ENCODE measurements around the gene APBB2.
A peak's percentile ranks its signal among the peaks of the same experiment; 100 is the strongest.
"Not testable (repeated sequence)": the region's sequence is repeated elsewhere in the genome, so short reads cannot be mapped to it uniquely, and the experiment has no call there.

APBB2 gene

GRCh38 chr4:40908297-40908696 is 306.0 kb downstream of the APBB2 start:
- no peak for DNase-seq (ENCODE audit: low read depth, low spot score)

- DNase-seq (ENCODE audit: low read depth, low spot score) = no peak
Observed at GRCh38 chr4:40905414-40905813, 308.9 kb downstream of the APBB2 start.

GRCh38 chr4:40900531-40900930 is 313.8 kb downstream of the APBB2 start:
- not testable (repeated sequence) for DNase-seq (ENCODE audit: low read depth, low spot score)

GRCh38 chr4:40897557-40898203 is 316.7 kb downstream of the APBB2 start:
- DNase-seq (ENCODE audit: low read depth, low spot score) = peak; percentile 23

GRCh38 chr4:40890764-40891163 is 323.6 kb downstream of the APBB2 start:
- DNase-seq (ENCODE audit: low read depth, low spot score) = no peak

- DNase-seq (ENCODE audit: low read depth, low spot score) = no peak
Observed at GRCh38 chr4:40890199-40890598, 324.1 kb downstream of the APBB2 start.

- DNase-seq (ENCODE audit: low read depth, low spot score) = no peak
Observed at GRCh38 chr4:40888933-40889332, 325.4 kb downstream of the APBB2 start.

- no peak for DNase-seq (ENCODE audit: low read depth, low spot score)
Observed at GRCh38 chr4:40887764-40888131, 326.6 kb downstream of the APBB2 start.

GRCh38 chr4:40886931-40887763 is 327.2 kb downstream of the APBB2 start:
- DNase-seq (ENCODE audit: low read depth, low spot score) = no peak

- no peak for DNase-seq (ENCODE audit: low read depth, low spot score)
Observed at GRCh38 chr4:40881851-40882250, 332.5 kb downstream of the APBB2 start.

GRCh38 chr4:40881096-40881495 is 333.2 kb downstream of the APBB2 start:
- no peak for DNase-seq (ENCODE audit: low read depth, low spot score)

- no peak for DNase-seq (ENCODE audit: low read depth, low spot score)
Observed at GRCh38 chr4:40878548-40879055, 335.7 kb downstream of the APBB2 start.

- DNase-seq (ENCODE audit: low read depth, low spot score) = no peak
Observed at GRCh38 chr4:40877081-40877480, 337.3 kb downstream of the APBB2 start.

GRCh38 chr4:40875507-40876150 is 338.7 kb downstream of the APBB2 start:
- no peak for DNase-seq (ENCODE audit: low read depth, low spot score)

- no peak for DNase-seq (ENCODE audit: low read depth, low spot score)
Observed at GRCh38 chr4:40874901-40875300, 339.4 kb downstream of the APBB2 start.

- no peak for DNase-seq (ENCODE audit: low read depth, low spot score)
Observed at GRCh38 chr4:40874331-40874730, 340.0 kb downstream of the APBB2 start.

- DNase-seq (ENCODE audit: low read depth, low spot score) = no peak
Observed at GRCh38 chr4:40871695-40872250, 342.6 kb downstream of the APBB2 start.

GRCh38 chr4:40870150-40870549 is 344.2 kb downstream of the APBB2 start:
- DNase-seq (ENCODE audit: low read depth, low spot score) = no peak

GRCh38 chr4:40865696-40866095 is 348.6 kb downstream of the APBB2 start:
- no peak for DNase-seq (ENCODE audit: low read depth, low spot score)

- DNase-seq (ENCODE audit: low read depth, low spot score) = no peak
Observed at GRCh38 chr4:40864531-40864930, 349.8 kb downstream of the APBB2 start.

GRCh38 chr4:40858962-40859361 is 355.4 kb downstream of the APBB2 start:
- DNase-seq (ENCODE audit: low read depth, low spot score) = no peak

- no peak for DNase-seq (ENCODE audit: low read depth, low spot score)
Observed at GRCh38 chr4:40857956-40858355, 356.4 kb downstream of the APBB2 start.
